ENCODE data around the gene G6PC2.
"Not testable (repeated sequence)": the region's sequence is repeated elsewhere in the genome, so short reads cannot be mapped to it uniquely, and the experiment has no call there.

G6PC2 gene, protein sequence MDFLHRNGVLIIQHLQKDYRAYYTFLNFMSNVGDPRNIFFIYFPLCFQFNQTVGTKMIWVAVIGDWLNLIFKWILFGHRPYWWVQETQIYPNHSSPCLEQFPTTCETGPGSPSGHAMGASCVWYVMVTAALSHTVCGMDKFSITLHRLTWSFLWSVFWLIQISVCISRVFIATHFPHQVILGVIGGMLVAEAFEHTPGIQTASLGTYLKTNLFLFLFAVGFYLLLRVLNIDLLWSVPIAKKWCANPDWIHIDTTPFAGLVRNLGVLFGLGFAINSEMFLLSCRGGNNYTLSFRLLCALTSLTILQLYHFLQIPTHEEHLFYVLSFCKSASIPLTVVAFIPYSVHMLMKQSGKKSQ

DNA sequence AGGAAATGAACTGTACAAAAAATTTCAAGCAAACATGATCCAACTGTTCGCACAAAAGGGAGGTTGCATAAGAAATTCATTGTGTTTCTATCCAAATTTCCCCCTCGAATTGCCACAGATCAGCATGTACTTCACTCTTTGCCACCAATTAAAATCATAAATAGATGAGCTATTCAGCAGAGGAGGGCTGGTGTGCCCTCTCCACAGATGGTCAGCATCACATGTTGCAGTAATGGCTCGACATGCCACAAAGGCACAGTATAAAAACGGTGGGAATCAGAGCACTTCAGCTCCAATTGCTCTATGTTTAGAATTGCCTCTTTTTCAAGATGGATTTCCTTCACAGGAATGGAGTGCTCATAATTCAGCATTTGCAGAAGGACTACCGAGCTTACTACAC lies at the start of gene G6PC2:
G6PC2 (plus strand) TSS at position 289 of the 400 bp plus-strand sequence; CDS start at position 330, 41 bp downstream.
- no peak for DNase-seq

- DNase-seq = no peak
These were observed 49.3 kb upstream of the G6PC2 start for GRCh38 chr2:168851674-168852320.

DNA sequence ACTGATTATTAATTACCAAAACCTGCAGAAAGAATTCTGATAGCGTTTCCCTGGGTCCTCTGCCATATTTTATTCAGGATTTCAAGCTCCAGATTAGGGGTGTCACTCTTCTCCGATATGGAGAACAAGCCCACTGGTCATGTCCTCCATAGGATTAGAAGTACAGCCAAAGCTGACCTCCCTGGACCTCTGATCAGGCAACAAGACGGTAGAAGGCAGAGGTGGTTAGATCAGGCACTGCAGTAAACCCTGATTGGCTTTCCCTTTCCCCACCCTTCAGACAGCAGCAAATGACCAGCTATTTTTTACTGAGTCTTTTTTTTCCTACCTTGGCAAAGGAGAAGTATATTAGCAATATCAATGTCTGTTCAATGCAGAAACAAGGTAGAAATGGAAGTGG lies 48.6 kb upstream of the G6PC2 start:
- DNase-seq = no peak

- DNase-seq = no peak
These were observed 47.6 kb upstream of the G6PC2 start for GRCh38 chr2:168853471-168853870.

DNA sequence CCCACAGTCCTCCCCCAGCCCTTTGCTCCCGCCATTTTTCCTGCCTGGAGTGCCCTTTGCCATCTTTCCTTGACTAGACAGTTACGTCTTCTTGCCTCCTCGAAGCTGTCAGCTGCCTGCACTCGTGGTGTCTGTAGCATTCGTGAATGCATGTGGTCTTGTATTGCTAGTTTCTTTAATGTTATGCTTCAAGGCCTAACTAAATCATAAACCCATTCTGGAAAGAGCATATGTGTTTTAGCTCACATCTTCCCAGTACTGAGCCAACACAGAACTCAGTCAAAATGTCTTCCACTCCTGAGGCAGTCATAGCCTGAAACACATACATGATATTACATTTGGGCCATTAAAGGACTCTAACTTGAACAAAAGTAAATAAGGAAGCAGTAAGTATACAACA lies 46.4 kb upstream of the G6PC2 start:
- DNase-seq = no peak

- no peak for DNase-seq
These were observed 45.5 kb upstream of the G6PC2 start for GRCh38 chr2:168855601-168856000.

DNA sequence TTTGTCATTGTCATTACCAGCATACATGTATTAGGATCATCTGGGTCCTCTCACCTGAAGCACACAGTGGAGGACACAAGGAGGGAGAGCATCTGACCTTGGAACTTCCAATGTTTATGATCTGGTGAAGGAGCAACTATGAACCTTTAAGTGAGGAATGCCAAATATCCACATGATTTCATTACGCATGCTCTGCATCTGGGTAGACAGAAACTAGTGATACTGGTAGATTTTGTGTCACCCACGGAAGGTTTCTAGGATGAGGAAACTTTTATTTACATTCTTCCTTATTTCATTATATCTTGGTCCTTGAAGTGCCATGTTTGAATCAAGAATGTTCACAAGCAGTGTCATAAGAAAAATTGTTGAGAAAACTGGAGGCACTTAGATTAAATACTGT lies 42.9 kb upstream of the G6PC2 start:
- no peak for DNase-seq

DNA sequence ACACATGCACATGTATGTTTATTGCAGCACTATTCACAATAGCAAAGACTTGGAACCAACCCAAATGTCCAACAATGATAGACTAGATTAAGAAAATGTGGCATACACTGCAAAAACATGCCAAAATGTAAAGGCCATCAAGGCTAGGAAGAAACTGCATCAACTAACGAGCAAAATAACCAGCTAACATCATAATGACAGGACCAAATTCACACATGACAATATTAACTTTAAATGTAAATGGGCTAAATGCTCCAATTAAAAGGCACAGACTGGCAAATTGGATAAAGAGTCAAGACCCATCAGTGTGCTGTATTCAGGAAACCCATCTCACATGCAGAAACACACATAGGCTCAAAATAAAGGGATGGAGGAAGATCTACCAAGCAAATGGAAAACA lies 33.9 kb upstream of the G6PC2 start:
- DNase-seq = not testable (repeated sequence)

GRCh38 chr2:168870369-168870768 lies 30.7 kb upstream of the G6PC2 start:
- not testable (repeated sequence) for DNase-seq

- not testable (repeated sequence) for DNase-seq
These were observed 30.3 kb upstream of the G6PC2 start for GRCh38 chr2:168870824-168871223.

DNA sequence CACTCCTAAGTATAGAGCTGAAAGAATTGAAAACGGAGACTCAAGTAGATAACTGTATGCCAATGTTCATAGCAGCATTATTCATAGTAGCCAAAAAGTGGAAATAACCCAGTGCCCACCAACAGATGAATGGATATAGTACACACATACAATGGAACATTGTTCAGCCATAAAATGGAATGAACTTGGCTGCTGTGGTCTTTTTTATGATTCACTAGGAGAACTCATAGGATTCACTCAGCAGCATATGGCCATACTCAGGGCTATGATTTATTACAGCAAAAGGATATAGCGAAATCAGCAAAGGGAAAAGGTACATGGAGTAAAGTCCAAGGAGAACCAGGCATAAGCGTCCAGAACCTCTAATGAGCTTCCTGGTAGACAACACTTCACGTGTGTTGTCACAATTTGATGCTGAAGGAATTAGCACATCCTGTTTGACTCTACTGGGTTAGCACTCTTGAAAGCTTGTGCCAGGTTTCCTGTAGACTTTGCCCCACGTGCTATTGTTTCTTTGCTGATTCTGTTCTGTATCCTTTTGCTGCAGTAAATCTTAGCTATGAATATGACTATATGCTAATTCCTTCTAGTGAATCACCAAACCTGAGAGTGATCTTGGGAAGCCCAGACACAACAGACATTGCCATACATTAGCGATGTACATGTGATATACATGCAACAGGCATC lies 26.6 kb upstream of the G6PC2 start:
- DNase-seq = no peak

DNA sequence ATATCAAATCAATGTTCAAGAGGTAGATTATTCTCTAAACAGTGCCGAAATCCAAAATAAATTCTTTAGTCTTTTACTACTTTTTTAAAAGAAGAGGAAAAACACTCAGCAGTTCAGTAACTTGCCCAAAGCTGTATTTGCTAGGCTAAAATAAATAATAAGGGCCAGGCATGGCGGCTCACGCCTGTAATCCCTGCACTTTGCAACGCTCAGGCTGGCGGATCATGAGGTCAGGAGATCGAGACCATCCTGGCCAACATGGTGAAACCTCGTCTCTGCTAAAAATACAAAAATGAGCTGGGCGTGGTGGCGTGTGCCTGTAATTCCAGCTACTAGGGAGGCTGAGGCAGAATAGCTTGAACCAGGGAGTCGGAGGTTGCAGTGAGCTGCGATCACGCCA lies 18.9 kb upstream of the G6PC2 start:
- DNase-seq = not testable (repeated sequence)

- no peak for DNase-seq
These were observed 16.1 kb upstream of the G6PC2 start for GRCh38 chr2:168884975-168885374.

GRCh38 chr2:168889635-168890005 lies 11.5 kb upstream of the G6PC2 start:
- no peak for DNase-seq

- DNase-seq = peak; percentile 80
These were observed 10.9 kb upstream of the G6PC2 start, which contains the start of gene SPC25 for GRCh38 chr2:168890006-168890782. Gene SPC25 (minus strand): TSS chr2:168890430. CDS start chr2:168889519, 911 bp downstream.

GRCh38 chr2:168892327-168892726 lies 8.8 kb upstream of the G6PC2 start:
- DNase-seq = no peak

- no peak for DNase-seq
These were observed 7.0 kb upstream of the G6PC2 start for GRCh38 chr2:168894101-168894500.

GRCh38 chr2:168894720-168895119 lies 6.4 kb upstream of the G6PC2 start:
- no peak for DNase-seq

DNA sequence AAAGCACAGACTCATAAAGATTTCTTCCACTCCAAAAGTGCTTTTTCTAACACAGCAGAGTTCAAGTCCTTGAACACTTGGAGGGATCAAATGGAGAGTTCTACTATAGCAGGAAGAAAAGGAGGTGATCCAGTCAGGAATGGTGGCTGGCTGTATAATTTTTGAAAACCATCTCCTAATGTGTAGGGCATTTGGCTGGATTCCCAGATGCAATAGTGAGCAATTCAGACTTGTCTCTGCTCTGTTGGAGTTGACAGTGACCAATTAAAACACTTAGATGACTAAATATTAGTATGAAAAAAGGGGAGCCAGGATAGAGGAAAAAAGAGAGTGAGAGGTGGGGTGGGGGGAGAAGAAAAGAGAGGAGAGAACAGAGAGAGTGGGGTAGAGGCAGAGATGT lies 5.3 kb upstream of the G6PC2 start:
- DNase-seq = no peak

DNA sequence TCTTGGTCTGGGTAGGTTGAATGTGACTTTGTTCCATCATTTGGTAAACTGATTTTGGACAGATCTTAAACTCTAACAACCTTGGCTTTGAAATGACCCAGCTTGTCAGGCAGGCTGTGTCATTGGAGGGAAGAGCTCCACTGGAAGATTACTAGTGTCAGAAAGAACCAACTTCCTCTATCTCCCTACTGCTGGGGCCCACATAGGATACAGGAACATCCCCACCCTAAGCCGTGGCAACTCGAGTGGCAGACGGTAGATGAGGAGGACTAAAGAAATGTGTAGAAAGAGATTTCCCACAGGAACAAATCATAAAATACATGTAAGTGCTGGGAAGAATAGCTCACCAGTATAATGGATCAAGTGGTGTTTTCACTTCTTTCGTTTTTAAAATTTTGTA lies 4.3 kb upstream of the G6PC2 start:
- no peak for DNase-seq

- DNase-seq = no peak
These were observed 3.6 kb upstream of the G6PC2 start for GRCh38 chr2:168897449-168897848.

DNA sequence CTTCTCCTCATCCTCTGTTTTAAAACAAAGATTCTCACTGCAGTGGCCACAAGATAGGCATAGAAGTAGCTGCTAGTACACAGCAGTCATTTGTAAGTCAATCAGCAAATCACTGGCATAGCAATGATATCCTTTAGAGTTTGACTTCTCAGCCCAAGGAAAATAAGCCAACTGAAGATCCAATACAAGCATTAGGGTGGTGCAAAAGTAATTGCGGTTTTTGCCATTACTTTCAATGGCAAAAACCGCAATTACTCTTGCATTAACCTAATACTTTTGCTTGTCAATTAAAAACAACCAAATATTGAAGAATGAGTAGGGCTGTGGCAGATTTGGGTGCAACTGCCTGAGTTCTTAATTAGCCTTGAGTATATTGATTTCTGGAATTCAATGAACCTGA lies 2.8 kb downstream of the G6PC2 start:
- DNase-seq = no peak

- DNase-seq = no peak
These were observed 3.3 kb downstream of the G6PC2 start for GRCh38 chr2:168904358-168904757.
